HG02623 (cell line): ENCODE results near the gene CEP41.

Experiments used
- ATAC-seq: cut with Tn5 transposase; IDR thresholded peaks from one replicate; pipeline ENCODE4 v1.9.1; 2021; ENCODE audit warnings: moderate library complexity; ENCODE audit not compliant: unreplicated experiment

Gene CEP41

GRCh38 chr7:130356121-130356875 lies 84.5 kb downstream of the CEP41 start:
- no peak for ATAC-seq

- ATAC-seq = no peak
Observed at GRCh38 chr7:130353196-130353595, 87.6 kb downstream of the CEP41 start.

GRCh38 chr7:130352194-130353074 lies 88.4 kb downstream of the CEP41 start:
- no peak for ATAC-seq

- no peak for ATAC-seq
Observed at GRCh38 chr7:130351791-130352090, 89.1 kb downstream of the CEP41 start.

GRCh38 chr7:130350945-130351790 lies 89.6 kb downstream of the CEP41 start:
- no peak for ATAC-seq

GRCh38 chr7:130349911-130350782 lies 90.7 kb downstream of the CEP41 start:
- no peak for ATAC-seq

GRCh38 chr7:130346941-130347340 lies 93.9 kb downstream of the CEP41 start:
- ATAC-seq = no peak

- no peak for ATAC-seq
Observed at GRCh38 chr7:130346177-130346905, 94.5 kb downstream of the CEP41 start.

- no peak for ATAC-seq
Observed at GRCh38 chr7:130345725-130346124, 95.1 kb downstream of the CEP41 start.

- ATAC-seq = no peak
Observed at GRCh38 chr7:130345136-130345535, 95.7 kb downstream of the CEP41 start.

- ATAC-seq = no peak
Observed at GRCh38 chr7:130344271-130344866, 96.4 kb downstream of the CEP41 start, which contains the start of gene CPA5. TSS of gene CPA5 (plus strand) at chr7:130344816. CDS start at chr7:130346486, 1,670 bp downstream.
